ENCODE results near the gene SLC16A9. TPM values are rescaled to one million over a fixed set of nuclear protein-coding genes. Genes with fewer than 3 reads are reported as not detected.
"Not testable (repeated sequence)": the region's sequence is repeated elsewhere in the genome, so short reads cannot be mapped to it uniquely, and the experiment has no call there.

Gene SLC16A9
- total RNA-seq, 4 donors from 2014 or later: 0.33 to 0.86 (median 0.45) TPM; not detected in 1

DNA sequence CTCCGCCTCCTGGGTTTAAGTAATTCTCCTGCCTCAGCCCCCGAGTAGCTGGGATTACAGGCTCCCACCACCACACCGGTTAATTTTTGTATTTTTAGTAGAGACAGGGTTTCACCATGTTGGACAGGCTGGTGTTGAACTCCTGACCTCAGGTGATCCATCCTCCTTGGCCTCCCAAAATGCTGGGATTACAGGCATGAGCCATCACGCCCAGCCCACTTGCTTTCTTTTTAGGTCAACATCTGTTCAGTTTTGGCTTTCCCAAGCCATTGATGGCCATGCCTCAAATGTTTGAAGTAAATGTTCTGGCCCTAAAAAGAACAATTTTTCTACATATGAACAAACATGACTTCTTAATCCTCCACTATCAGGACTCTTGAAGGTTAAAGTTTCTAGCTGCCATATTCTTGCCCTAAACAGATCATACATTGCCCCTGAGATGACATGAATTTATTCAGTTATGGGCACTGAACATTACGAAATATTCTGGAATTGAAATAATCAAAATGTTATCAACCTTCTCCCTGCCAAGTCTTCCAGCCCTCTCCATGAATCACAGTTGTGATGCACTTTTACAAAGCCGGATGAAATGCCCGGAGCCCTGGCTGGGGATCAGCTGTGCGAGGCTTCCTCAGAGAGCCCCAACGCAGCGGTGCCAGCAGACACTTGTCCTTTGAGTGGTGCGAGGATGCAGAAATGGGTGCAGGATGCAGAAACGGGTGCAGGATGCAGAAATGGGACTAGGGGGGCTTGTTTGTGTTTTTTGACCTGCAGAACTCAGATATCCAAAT lies 40.7 kb upstream of the SLC16A9 start:
- Histone ChIP-seq H3K36me3 (no peaks in the 10 kb centered on the region), H3K9me3 (no peaks in the 10 kb centered on the region), H3K27me3 (no peaks in the 10 kb centered on the region), H3K4me3 (no peak overlapping the region), H3K4me1 (no peaks in the 10 kb centered on the region), H3K27ac (replicated peaks in 1 of 4) (no peak overlapping the region)
- WGBS: 84% methylated on average over 12 of the region's 12 CpGs
- intact Hi-C loops (cut with DNase I): no loop called here
- TF ChIP-seq, protein P1, sequence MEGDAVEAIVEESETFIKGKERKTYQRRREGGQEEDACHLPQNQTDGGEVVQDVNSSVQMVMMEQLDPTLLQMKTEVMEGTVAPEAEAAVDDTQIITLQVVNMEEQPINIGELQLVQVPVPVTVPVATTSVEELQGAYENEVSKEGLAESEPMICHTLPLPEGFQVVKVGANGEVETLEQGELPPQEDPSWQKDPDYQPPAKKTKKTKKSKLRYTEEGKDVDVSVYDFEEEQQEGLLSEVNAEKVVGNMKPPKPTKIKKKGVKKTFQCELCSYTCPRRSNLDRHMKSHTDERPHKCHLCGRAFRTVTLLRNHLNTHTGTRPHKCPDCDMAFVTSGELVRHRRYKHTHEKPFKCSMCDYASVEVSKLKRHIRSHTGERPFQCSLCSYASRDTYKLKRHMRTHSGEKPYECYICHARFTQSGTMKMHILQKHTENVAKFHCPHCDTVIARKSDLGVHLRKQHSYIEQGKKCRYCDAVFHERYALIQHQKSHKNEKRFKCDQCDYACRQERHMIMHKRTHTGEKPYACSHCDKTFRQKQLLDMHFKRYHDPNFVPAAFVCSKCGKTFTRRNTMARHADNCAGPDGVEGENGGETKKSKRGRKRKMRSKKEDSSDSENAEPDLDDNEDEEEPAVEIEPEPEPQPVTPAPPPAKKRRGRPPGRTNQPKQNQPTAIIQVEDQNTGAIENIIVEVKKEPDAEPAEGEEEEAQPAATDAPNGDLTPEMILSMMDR (IDR thresholded peaks at IDR 0.05): no peak
- TF ChIP-seq POLR2AphosphoS5 (IDR thresholded peaks at IDR 0.05) (no peak), EP300 (IDR thresholded peaks at IDR 0.05) (no peak), POLR2A (IDR thresholded peaks at IDR 0.05; ENCODE audit: low read depth) (no peak)
- peak; percentile 26 for DNase-seq (ENCODE audit: extremely low spot score)

DNA sequence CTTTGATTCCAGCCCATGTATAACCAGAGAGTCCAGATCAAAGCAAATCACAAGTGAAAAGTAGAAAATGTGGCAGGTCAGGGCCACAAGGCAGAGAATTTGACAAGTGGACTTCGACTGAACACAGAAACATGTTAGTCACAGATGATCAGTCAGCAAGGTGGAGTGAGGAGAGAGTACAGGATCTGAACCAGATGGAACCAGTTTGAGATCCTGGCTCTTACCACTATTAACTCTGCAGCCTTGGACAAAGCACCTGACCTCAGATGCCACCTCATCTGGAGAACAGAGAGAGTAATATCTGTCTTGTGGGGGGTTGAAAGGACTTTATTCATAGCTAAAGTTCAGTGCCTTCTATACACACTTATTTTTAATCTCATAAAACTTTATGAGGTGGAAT lies 39.2 kb upstream of the SLC16A9 start:
- WGBS: 62% methylated on average over 1 of the region's 1 CpG
- Histone ChIP-seq H3K4me1 (no peaks in the 10 kb centered on the region), H3K27ac (replicated peaks in 1 of 4) (no peak overlapping the region), H3K27me3 (no peaks in the 10 kb centered on the region), H3K36me3 (no peaks in the 10 kb centered on the region), H3K9me3 (no peaks in the 10 kb centered on the region), H3K4me3 (no peak overlapping the region)
- TF ChIP-seq POLR2AphosphoS5 (IDR thresholded peaks at IDR 0.05) (no peak), POLR2A (IDR thresholded peaks at IDR 0.05; ENCODE audit: low read depth) (no peak), EP300 (IDR thresholded peaks at IDR 0.05) (no peak)
- TF ChIP-seq, protein P1 (IDR thresholded peaks at IDR 0.05): no peak
- intact Hi-C loops (cut with DNase I): no loop called here
- DNase-seq (ENCODE audit: extremely low spot score): peak; percentile 42

DNA sequence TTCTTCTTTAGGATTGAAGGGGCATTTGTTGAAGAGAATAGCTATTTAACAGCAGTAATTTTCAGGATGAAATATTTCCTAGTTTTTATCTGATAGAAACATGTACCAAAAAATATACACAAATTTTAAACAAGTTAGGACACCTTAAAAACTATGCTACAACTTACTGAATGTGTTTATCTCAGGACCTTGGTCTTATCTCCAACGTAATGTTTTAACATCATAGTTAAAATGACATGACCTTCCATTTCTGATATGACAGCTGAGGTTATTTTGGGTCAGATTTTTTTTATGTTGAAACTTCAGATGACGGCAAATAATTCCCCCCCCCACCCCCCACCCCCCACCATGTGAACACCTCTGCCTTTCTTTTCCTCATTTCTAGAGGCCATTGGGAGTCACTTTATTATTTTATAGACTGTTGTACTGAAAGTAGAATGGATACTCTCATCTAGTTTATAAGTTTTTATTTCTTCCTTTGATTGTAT lies 35.6 kb upstream of the SLC16A9 start:
- Histone ChIP-seq H3K4me3 (no peak overlapping the region), H3K36me3 (no peaks in the 10 kb centered on the region), H3K27ac (replicated peaks in 1 of 4) (no peak overlapping the region), H3K9me3 (no peaks in the 10 kb centered on the region), H3K4me1 (no peaks in the 10 kb centered on the region), H3K27me3 (no peaks in the 10 kb centered on the region)
- WGBS: 81% methylated on average over 2 of the region's 2 CpGs
- DNase-seq (ENCODE audit: extremely low spot score): no peak
- intact Hi-C loops (cut with DNase I): no loop called here
- TF ChIP-seq EP300 (IDR thresholded peaks at IDR 0.05): no peak
- no peak for TF ChIP-seq POLR2A (IDR thresholded peaks at IDR 0.05; ENCODE audit: low read depth)
- TF ChIP-seq POLR2AphosphoS5 (IDR thresholded peaks at IDR 0.05): no peak
- TF ChIP-seq, protein P1 (IDR thresholded peaks at IDR 0.05): no peak

DNA sequence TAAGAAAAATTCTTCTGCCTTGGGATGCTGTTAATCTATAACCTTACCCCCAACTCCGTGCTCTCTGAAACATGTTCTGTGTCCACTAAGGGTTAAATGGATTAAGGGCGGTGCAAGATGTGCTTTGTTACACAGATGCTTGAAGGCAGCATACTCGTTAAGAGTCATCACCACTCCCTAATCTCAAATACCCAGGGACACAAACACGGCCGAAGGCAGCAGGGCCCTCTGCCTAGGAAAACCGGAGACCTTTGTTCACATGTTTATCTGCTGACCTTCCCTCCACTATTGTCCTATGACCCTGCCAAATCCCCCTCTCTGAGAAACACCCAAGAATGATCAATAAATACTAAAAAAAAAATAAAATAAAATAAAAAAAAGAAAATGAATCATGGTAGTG lies 35.1 kb upstream of the SLC16A9 start:
- H3K27ac ChIP-seq (replicated peaks in 1 of 4); H3K27me3 ChIP-seq; H3K4me3 ChIP-seq; H3K36me3 ChIP-seq; H3K9me3 ChIP-seq; intact Hi-C loops (cut with DNase I); H3K4me1 ChIP-seq; DNase-seq (ENCODE audit: extremely low spot score): not testable (repeated sequence)
- 64% methylated on average over 6 of the region's 6 CpGs for WGBS

DNA sequence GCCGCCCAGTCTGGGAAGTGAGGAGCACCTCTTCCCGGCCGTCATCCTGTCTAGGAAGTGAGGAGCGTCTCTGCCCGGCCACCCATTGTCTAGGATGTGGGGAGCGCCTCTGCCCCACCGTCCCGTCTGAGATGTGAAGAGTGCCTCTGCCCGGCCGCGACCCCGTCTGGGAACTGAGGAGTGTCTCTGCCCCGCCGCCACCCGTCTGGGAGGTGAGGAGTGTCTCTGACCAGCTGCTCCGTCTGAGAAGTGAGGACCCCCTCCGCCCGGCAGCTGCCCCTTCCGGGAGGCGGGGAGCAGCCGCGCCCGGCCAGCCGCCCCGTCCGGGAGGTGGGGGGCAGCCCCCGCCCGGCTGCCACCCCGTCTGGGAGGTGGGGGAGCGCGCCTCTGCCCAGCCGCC lies 34.5 kb upstream of the SLC16A9 start:
- H3K4me1 ChIP-seq; DNase-seq (ENCODE audit: extremely low spot score); H3K36me3 ChIP-seq; intact Hi-C loops (cut with DNase I); H3K4me3 ChIP-seq; H3K27ac ChIP-seq (replicated peaks in 1 of 4); H3K9me3 ChIP-seq; H3K27me3 ChIP-seq: not testable (repeated sequence)
- WGBS: 95% methylated on average over 17 of the region's 32 CpGs

DNA sequence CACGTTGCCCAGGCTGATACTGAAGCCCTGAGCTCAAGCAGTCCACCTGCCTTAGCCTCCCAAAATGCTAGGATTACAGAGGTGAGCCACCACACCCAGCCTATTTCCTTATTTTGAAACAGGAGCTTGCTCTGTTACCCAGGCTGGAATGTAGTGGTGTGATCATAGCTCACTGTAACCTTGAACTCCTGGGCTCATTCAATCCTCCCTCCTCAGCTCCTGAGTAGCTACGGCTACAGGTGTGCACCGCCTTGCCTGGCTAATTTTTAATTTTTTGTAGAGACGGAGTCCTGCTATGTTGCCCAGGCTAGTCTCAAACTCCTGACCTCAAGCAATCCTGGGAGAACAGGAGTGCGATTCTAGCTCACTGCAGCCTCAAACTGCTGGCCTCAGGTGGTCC lies 31.9 kb upstream of the SLC16A9 start:
- intact Hi-C loops (cut with DNase I): no loop called here
- Histone ChIP-seq H3K4me3 (no peak overlapping the region), H3K27ac (replicated peaks in 1 of 4) (no peak overlapping the region), H3K36me3 (no peaks in the 10 kb centered on the region), H3K4me1 (no peaks in the 10 kb centered on the region), H3K27me3 (no peaks in the 10 kb centered on the region), H3K9me3 (no peaks in the 10 kb centered on the region)
- TF ChIP-seq POLR2A (IDR thresholded peaks at IDR 0.05; ENCODE audit: low read depth) (no peak), EP300 (IDR thresholded peaks at IDR 0.05) (no peak), POLR2AphosphoS5 (IDR thresholded peaks at IDR 0.05) (no peak)
- WGBS: 96% methylated on average over 5 of the region's 5 CpGs
- DNase-seq (ENCODE audit: extremely low spot score): no peak

All from esophagus muscularis mucosa (tissue), 4 donors.